RPMI8226 (cell line): ENCODE measurements around the gene ENTHD1.

Experiments
- DNase-seq: peaks from one replicate; pipeline ENCODE4 v3.0.0-alpha.2; 2015

ENTHD1 gene

DNA sequence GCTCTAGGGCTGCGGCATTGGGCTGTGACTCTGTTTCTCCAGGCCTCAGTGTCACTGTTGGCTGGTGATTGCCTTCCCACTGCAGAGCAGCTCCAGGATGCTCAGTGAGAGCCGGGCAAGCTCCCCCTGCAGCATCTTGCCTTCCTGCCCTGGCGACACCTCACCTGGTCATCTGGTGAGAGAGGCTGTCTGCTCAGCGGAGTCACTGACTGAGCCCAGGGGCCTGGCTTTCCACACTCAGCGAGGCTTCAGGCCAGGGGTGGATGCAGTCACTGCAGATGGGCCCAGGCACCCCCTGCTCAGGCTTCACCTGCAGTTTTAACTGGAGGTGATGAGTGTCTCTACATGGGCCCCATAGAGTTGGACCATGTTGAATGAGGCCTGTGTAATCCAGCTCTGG, 186.2 kb downstream of the ENTHD1 start:
- DNase-seq, result no peak

DNA sequence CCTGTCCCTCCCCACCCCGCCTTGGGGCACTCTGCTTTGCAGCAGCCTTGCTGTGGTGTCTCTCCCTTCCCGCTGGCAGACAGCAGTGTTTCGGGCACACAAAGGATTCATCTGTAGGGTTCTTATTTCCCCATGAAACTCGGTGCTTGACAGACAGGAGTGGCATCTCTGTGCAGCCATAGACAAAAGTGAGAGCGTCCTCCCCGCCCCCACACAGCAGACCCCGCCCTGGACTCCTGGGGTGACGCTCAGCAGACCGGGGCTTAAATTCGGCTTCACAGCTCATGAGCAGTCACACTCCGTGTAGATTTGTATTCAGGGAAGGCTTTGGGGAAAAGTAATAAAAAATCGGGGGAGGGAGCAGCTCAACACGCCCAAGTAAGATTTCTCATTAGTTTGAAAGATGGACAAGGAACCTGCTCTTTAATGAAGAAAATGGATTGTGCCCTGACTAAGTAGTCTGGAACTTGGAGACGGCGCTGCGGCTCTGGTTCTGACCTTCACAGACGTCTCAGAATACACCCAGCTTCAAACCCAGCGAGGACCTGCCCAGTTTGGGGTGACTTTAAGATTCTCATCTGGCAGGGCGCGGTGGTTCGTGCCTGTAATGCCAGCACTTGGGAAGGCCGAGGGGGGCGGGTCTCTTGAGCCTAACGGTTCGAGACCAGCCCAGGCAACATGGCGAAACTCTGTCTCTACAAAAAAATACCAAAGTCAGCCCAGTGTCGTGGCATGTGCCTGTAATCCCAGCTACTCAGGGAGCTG, 187.0 kb downstream of the ENTHD1 start:
- DNase-seq, result no peak

DNA sequence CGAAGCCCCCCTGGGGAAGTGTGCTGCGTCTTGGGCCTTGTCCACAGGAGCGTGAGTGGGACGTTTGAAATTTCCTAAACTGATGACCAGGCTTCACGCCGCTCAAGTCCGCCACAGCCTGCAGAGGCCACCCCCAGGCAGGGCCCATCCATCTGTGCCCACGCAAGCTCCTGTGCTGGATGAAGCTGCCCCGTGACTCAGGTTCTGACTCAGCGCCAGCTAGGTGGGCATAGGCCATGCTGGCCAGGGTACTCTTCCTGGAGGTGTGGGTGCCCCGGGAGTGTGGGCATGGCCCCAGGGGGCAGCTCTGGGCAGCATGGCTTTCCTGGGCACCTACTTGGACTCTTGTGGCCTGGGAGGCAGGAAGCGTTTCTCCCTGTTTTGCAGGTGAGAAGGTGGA, 188.2 kb downstream of the ENTHD1 start:
- DNase-seq, result no peak

DNA sequence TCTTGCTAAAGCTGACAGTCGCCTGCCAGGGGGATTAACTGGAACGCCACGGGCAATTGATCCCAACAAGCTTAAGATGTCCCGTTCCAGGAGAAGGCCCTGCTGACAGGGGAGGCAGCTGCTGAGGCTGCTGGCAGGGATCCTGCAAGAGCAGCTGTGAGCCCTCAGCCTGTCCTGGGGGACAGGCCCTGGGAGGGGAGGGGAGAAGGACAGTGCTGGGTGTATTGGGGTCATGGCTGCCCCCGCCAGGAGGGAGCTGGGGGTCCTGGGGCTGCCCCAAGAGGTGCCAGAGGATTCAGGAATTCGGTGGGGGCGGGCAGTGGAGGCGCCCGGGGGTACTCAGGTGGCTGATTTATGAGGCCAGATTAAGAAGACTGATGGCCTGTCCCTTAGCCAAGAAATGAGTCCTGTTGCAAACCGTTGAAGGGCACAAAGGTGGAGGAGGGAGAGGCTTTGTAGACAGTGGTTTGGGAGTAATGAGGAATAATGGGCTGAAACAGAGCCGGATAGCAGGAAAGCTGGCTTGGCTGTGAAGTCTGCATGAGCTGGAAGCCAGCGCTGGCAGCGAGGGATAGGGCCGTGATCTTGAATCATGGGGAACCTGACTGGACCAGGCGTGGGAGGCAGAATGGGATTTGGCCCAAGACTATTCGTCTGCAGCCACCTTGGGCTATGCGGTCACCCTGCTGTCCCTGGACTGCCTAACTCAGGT, 189.5 kb downstream of the ENTHD1 start:
- no peak for DNase-seq

DNA sequence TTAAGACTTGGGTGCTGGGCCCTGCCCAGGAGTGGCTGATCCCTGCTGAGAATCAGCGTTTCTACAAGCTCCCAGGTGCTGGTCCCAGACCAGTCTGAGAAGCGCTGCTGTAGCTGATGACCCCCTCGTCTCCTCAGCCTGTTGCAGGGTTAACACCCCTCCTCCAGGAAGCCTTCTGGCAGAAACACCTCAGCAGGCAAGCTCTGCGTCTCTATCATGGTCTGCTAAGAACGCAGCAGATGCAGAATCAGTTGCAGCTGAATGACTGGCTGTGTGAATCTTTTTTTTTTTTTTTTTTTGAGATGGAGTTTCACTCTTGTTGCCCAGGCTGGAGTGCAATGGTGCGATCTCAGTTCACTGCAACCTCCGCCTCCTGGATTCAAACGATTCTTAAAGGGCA, 190.5 kb downstream of the ENTHD1 start:
- no peak for DNase-seq

DNA sequence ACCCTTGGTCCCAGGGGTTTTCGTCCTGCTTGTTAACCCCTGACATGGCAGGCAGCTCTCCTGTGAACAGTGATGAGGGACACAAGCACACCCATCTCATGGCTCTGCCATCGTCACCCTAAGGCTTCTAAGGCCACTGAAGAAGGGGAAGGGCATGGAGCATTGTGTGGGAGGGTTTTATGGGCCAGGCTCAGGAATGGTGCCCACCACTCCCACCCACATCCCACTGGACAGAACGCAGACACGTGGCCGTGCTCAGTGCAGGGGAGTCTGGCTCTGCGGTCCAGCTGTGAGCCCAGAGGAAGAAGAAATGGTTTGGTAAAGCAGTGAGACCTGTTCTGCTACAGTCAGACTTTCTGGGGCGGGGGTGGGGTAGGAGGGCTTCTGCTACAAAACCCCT, 193.0 kb downstream of the ENTHD1 start:
- no peak for DNase-seq

DNA sequence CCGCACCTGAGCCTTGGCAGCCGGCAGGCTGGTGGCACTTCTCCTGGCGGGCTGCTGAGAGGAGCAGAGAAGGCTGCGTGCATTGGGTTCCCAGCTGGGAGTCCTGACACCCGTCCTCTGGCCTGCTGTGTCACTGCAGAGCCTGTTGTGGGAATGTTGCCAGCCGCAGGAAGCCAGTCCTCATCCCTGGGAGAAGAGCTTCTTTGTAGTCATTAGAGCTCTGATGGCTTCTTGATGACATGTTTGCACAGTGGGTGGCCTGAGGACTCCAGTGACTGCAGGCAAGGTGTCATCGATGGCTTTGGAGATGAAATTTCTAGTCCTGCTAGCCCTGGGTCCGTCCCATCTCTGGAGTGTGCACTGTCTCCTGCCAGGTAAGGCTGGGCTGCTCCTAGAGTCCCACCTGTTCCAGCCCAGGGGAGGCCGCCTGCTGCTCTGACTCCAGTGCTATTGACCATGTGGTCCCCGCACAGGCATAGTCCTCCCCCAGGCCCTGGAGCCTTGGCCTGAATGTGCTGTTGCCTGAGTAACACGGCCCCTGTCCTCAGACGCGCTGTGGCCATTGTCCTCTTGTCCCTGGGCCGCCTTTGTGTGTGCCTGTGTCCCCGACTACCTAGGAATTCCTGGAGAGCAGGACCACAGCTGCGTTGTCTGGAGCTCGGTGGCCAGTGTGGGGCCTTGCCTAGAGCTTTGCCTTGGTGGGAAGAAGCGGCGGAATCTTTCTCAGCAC, 193.8 kb downstream of the ENTHD1 start:
- DNase-seq, result no peak

DNA sequence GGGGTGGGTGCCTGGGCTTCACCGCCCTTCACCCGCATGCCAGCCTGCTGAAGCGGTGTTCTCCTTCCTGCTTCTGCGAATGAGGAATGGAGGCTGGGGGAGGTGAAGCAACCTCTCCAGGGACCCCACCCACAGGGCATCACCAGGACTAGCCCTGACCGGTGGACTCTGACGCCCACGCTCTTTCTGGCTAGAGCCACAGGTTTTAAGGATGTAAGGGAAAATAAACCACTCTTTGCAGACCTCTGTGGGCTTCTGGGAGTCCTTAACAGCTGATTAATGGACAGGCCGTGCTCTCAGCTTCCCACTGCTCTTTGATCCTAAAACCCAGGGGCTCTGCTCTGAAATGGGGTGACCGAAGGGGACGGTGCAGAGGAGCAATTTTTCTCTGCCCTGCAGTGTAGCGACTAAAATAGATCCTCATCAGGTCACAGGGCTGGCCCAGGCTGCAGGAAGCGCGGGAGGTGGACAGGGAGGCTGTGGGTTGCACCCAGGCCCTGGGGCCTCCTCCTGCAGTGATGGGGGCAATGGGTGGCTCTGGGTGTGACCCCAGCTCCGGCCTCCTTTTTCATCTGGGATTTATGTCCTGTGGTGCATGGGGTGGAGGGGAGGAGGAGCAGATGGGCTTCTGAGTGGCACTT, 195.7 kb downstream of the ENTHD1 start:
- no peak for DNase-seq

DNA sequence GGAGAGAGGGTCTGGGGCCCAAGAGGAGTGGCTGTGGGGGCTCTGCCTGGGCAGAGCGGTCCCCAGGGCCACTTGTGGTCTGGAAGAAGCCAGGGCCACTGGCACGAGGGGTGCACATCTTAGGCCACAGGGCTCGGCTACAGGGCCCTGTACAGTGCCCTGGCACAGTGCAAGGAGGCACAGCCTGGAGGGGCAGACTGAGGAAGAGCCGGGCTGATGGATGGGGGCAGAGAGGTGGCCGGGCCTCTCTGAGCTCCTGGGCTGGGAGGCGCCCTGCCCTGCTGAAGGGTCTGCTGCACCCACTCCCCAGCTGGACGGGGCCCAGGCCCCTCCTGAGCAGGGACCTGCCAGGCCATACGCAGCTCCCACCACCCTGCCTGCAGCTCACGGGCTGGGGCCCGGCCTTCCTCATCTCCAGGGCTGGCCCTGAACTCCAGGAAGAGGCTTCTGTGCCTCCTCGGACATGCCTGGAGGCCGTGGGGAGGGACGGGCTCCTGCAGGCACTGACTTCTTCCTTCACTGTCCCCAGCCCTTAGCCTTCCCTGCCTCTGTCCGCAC, 199.5 kb downstream of the ENTHD1 start:
- no peak for DNase-seq
